Glutamatergic neuron (in vitro differentiated cells): Measurements from ENCODE around the gene OR4C45. TPM values are rescaled to one million over a fixed set of nuclear protein-coding genes. Genes with fewer than 3 reads are reported as not detected.
"Not testable (repeated sequence)": the region's sequence is repeated elsewhere in the genome, so short reads cannot be mapped to it uniquely, and the experiment has no call there.

Source experiments
- DNase-seq: peaks from one replicate; pipeline ENCODE4 v3.0.0; 2022
- H3K27ac Mint-ChIP-seq: one replicate; pipeline ENCODE4 v1.8.0; 2020; ENCODE audit warnings: mild to moderate bottlenecking, mixed read lengths, inconsistent platforms; ENCODE audit not compliant: unreplicated experiment
- H3K27me3 Mint-ChIP-seq: one replicate; pipeline ENCODE4 v1.8.0; 2020; ENCODE audit warnings: mild to moderate bottlenecking, moderate library complexity, mixed read lengths, inconsistent platforms; ENCODE audit not compliant: unreplicated experiment
- H3K36me3 Mint-ChIP-seq: one replicate; pipeline ENCODE4 v1.8.0; 2020; ENCODE audit warnings: mild to moderate bottlenecking, mixed read lengths, inconsistent platforms; ENCODE audit not compliant: unreplicated experiment
- H3K4me1 Mint-ChIP-seq: one replicate; pipeline ENCODE4 v1.8.0; 2020; ENCODE audit warnings: mild to moderate bottlenecking, low read depth, mixed read lengths, inconsistent platforms; ENCODE audit not compliant: unreplicated experiment
- H3K4me3 Mint-ChIP-seq: one replicate; pipeline ENCODE4 v1.8.0; 2020; ENCODE audit warnings: mild to moderate bottlenecking, mixed read lengths, inconsistent platforms; ENCODE audit not compliant: unreplicated experiment
- H3K9me3 Mint-ChIP-seq: one replicate; pipeline ENCODE4 v1.8.0; 2020; ENCODE audit warnings: mild to moderate bottlenecking, moderate library complexity, mixed read lengths, inconsistent platforms; ENCODE audit not compliant: unreplicated experiment
- CTCF ChIP-seq: fragments of 200-600 bp; sonication (generic); IDR thresholded peaks from one replicate; pipeline ENCODE4 v1.5.0; 2021; ENCODE audit not compliant: partially characterized antibody, unreplicated experiment
- long read RNA-seq: library from polyadenylated mRNA; unstranded; transcript quantifications from one replicate; pipeline ENCODE4 v2.0.0, GENCODE V29; 2020; ENCODE audit not compliant: unreplicated experiment
- total RNA-seq: library from RNA; stranded (reverse); fragmentation: NEBNext Ultra II Directional; extraction: Animal tissue kit (Norgen Biotek cat#: 25700); gene quantifications from one replicate; pipeline ENCODE4 v1.2.1, GENCODE V29; 2021; ENCODE audit not compliant: unreplicated experiment

Gene OR4C45
- total RNA-seq = not detected
- long read RNA-seq = 0 reads

GRCh38 chr11:50032574-50032973, at the start of gene OR4C45:
Gene OR4C45 (plus strand): TSS chr11:50032874.
- H3K4me3 Mint-ChIP-seq = no peak within 1 kb of the TSS
- peaks cover 4% of the 10 kb centered on the region for H3K27me3 Mint-ChIP-seq
- peaks cover 13% of the 10 kb centered on the region for H3K9me3 Mint-ChIP-seq
- no peaks in the 10 kb centered on the region for H3K36me3 Mint-ChIP-seq
- DNase-seq = no peak
- no peak within 1 kb of the TSS for H3K27ac Mint-ChIP-seq
- no peak for TF ChIP-seq CTCF
- H3K4me1 Mint-ChIP-seq = no peaks in the 10 kb centered on the region

- H3K4me1 Mint-ChIP-seq = no peaks in the 10 kb centered on the region
- no peaks in the 10 kb centered on the region for H3K36me3 Mint-ChIP-seq
- peak; percentile 57 for TF ChIP-seq CTCF
- peak; percentile 21 for DNase-seq
- H3K4me3 Mint-ChIP-seq = no peak overlapping the region
- H3K27ac Mint-ChIP-seq = no peak overlapping the region
- H3K27me3 Mint-ChIP-seq = no peaks in the 10 kb centered on the region
- H3K9me3 Mint-ChIP-seq = peaks cover 13% of the 10 kb centered on the region
Measured at GRCh38 chr11:49995565-49995964, 37.1 kb upstream of the OR4C45 start.

GRCh38 chr11:50030193-50030592, 2.5 kb upstream of the OR4C45 start:
- H3K36me3 Mint-ChIP-seq = peaks cover 3% of the 10 kb centered on the region
- H3K4me3 Mint-ChIP-seq = no peak overlapping the region
- no peak for DNase-seq
- no peak for TF ChIP-seq CTCF
- peaks cover 4% of the 10 kb centered on the region for H3K27me3 Mint-ChIP-seq
- no peaks in the 10 kb centered on the region for H3K4me1 Mint-ChIP-seq
- no peak overlapping the region for H3K27ac Mint-ChIP-seq
- H3K9me3 Mint-ChIP-seq = peaks cover 16% of the 10 kb centered on the region

GRCh38 chr11:50036239-50036638, 3.6 kb downstream of the OR4C45 start:
- not testable (repeated sequence) for H3K4me1 Mint-ChIP-seq, H3K27ac Mint-ChIP-seq, H3K27me3 Mint-ChIP-seq, H3K4me3 Mint-ChIP-seq, H3K36me3 Mint-ChIP-seq, DNase-seq
- peaks cover 11% of the 10 kb centered on the region for H3K9me3 Mint-ChIP-seq

- DNase-seq = no peak
- Mint-ChIP-seq H3K4me1 (no peaks in the 10 kb centered on the region), H3K27ac (no peak overlapping the region), H3K27me3 (peaks cover 1% of the 10 kb centered on the region), H3K9me3 (peaks cover 11% of the 10 kb centered on the region), H3K4me3 (no peak overlapping the region), H3K36me3 (no peaks in the 10 kb centered on the region)
- no peak for TF ChIP-seq CTCF
Measured at GRCh38 chr11:50037251-50037650, 4.6 kb downstream of the OR4C45 start.

GRCh38 chr11:50044647-50045046, 12.0 kb downstream of the OR4C45 start:
- no peak for DNase-seq
- Mint-ChIP-seq H3K4me3 (no peak overlapping the region), H3K36me3 (no peaks in the 10 kb centered on the region), H3K9me3 (no peaks in the 10 kb centered on the region), H3K4me1 (no peaks in the 10 kb centered on the region), H3K27ac (no peak overlapping the region), H3K27me3 (no peaks in the 10 kb centered on the region)
- TF ChIP-seq CTCF = no peak

GRCh38 chr11:50063056-50063455, 30.4 kb downstream of the OR4C45 start:
- not testable (repeated sequence) for H3K27ac Mint-ChIP-seq, H3K4me3 Mint-ChIP-seq, H3K9me3 Mint-ChIP-seq, H3K27me3 Mint-ChIP-seq, H3K4me1 Mint-ChIP-seq, DNase-seq, H3K36me3 Mint-ChIP-seq
